ENCODE results near the gene CDHR4. TPM values are rescaled to one million over a fixed set of nuclear protein-coding genes. Genes with fewer than 3 reads are reported as not detected.
A peak's percentile ranks its signal among the peaks of the same experiment; 100 is the strongest.
"Not testable (repeated sequence)": the region's sequence is repeated elsewhere in the genome, so short reads cannot be mapped to it uniquely, and the experiment has no call there.

The CDHR4 gene, protein sequence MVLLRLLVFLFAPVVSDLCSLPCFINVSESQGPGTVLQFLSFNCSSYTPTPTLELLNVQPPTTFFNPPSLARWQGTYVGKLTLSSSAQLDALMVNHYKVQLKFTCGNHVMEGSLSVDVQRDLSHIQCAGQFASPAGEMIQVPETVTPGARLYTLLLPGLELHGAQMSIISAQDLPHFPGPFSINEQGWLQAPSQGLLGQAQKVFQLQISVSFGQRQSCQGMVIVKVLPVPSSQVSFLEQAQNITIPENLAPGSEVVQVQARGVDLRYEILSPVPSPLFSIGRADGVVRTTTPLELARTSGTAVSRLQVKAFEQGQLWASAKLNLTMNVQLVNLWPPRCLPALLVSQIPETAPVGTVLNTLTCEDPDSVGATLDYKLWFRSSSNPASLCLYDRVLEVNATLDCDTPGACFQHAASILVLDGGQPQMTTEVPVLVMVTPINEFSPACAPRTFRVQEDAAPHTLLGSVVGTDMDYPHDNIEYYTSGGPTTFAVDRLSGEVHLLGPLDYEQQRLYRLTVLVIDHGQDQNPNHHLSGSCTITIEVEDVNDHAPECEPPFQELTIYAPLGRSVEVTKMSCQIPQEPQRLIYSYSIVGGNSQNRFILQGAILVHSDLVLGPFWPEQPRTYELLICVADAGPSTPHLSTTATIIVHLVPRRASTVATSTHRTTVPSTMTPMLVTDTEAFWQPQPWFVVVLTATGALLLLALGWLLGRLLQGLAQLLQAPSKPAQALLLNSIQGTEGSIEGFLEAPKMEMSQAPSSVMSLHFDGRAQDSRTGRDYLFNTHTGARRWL
- total RNA-seq (not detected), polyA plus RNA-seq (0.10 TPM)

GRCh38 chr3:49799761-49800160 is at the start of gene CDHR4:
Gene CDHR4 (minus strand): TSS chr3:49799873. CDS start chr3:49799812, 61 bp downstream.
- WGBS: 64% methylated on average over 4 of the region's 4 CpGs
- DNase-seq (ENCODE audit: extremely low spot score): no peak
- no peak within 1 kb of the TSS for H3K27ac ChIP-seq (ENCODE audit: low read depth)
- H3K36me3 ChIP-seq (ENCODE audit: insufficient read depth): no peaks in the 10 kb centered on the region
- H3K4me1 ChIP-seq (ENCODE audit: insufficient read depth): no peaks in the 10 kb centered on the region
- no peak within 1 kb of the TSS for H3K4me3 ChIP-seq (ENCODE audit: low read depth, low read length)

DNA sequence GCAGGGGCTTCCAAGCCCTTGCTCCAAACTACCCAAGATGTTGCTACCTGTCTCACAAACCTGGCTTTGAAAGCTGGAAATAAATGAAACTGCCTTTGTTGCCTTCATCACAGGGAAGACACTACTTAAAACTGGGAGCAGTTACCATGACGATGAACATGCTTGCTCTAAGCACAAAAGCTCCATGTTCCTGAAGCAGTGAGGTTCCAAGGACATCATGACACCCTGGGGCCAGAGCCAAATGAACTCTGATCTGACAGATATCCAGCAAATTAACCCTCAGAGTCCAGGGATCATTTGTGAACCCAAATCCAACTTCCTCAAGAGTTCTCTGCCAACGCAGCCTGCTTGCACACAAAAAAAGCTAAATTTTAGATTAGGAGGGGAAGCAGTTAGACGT is 46.0 kb upstream of the CDHR4 start:
- H3K36me3 ChIP-seq (ENCODE audit: insufficient read depth): no peaks in the 10 kb centered on the region
- no peak for DNase-seq (ENCODE audit: extremely low spot score)
- no peaks in the 10 kb centered on the region for H3K4me1 ChIP-seq (ENCODE audit: insufficient read depth)
- WGBS: 80% methylated on average over 3 of the region's 3 CpGs
- no peak overlapping the region for H3K27ac ChIP-seq (ENCODE audit: low read depth)
- H3K4me3 ChIP-seq (ENCODE audit: low read depth, low read length): no peak overlapping the region

- no peaks in the 10 kb centered on the region for H3K36me3 ChIP-seq (ENCODE audit: insufficient read depth)
- H3K4me1 ChIP-seq (ENCODE audit: insufficient read depth): no peaks in the 10 kb centered on the region
- no peak overlapping the region for H3K27ac ChIP-seq (ENCODE audit: low read depth)
- DNase-seq (ENCODE audit: extremely low spot score): no peak
- 84% methylated on average over 5 of the region's 5 CpGs for WGBS
- no peak overlapping the region for H3K4me3 ChIP-seq (ENCODE audit: low read depth, low read length)
Measured at GRCh38 chr3:49844464-49845183, 45.0 kb upstream of the CDHR4 start.

- Histone ChIP-seq H3K27ac (ENCODE audit: low read depth) (no peak overlapping the region), H3K36me3 (ENCODE audit: insufficient read depth) (no peaks in the 10 kb centered on the region), H3K4me1 (ENCODE audit: insufficient read depth) (no peaks in the 10 kb centered on the region), H3K4me3 (ENCODE audit: low read depth, low read length) (no peak overlapping the region)
- 98% methylated on average over 3 of the region's 3 CpGs for WGBS
- no peak for DNase-seq (ENCODE audit: extremely low spot score)
Measured at GRCh38 chr3:49842843-49843517, 43.3 kb upstream of the CDHR4 start.

DNA sequence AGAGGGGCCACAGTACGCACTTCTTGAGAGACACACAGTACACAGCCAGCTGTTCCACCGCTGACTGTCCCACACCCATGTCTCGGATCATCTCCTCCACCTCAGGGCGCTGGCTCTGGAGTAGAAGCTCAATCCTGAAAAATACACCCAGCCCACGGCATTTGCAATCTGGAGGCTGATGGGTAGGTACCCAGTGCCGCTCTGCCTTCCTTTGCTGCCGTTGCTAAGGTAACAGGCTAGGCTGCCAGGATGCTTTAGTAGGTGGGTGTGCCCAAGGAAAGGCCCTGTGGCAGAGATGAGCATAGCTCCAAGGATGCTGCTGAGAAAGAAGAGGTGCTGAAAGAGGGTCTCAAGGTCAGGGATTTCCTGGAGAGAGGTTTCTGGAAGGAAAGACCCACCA is 42.1 kb upstream of the CDHR4 start:
- WGBS: 92% methylated on average over 7 of the region's 7 CpGs
- no peak overlapping the region for H3K27ac ChIP-seq (ENCODE audit: low read depth)
- H3K36me3 ChIP-seq (ENCODE audit: insufficient read depth): no peaks in the 10 kb centered on the region
- H3K4me3 ChIP-seq (ENCODE audit: low read depth, low read length): no peak overlapping the region
- no peaks in the 10 kb centered on the region for H3K4me1 ChIP-seq (ENCODE audit: insufficient read depth)
- DNase-seq (ENCODE audit: extremely low spot score): no peak

- no peaks in the 10 kb centered on the region for H3K36me3 ChIP-seq (ENCODE audit: insufficient read depth)
- DNase-seq (ENCODE audit: extremely low spot score): no peak
- no peaks in the 10 kb centered on the region for H3K4me1 ChIP-seq (ENCODE audit: insufficient read depth)
- H3K4me3 ChIP-seq (ENCODE audit: low read depth, low read length): no peak overlapping the region
- H3K27ac ChIP-seq (ENCODE audit: low read depth): no peak overlapping the region
Measured at GRCh38 chr3:49841126-49841696, 41.5 kb upstream of the CDHR4 start.

GRCh38 chr3:49840388-49840787 is 40.7 kb upstream of the CDHR4 start:
- no peaks in the 10 kb centered on the region for H3K36me3 ChIP-seq (ENCODE audit: insufficient read depth)
- H3K4me3 ChIP-seq (ENCODE audit: low read depth, low read length): no peak overlapping the region
- DNase-seq (ENCODE audit: extremely low spot score): no peak
- 58% methylated on average over 2 of the region's 2 CpGs for WGBS
- H3K4me1 ChIP-seq (ENCODE audit: insufficient read depth): no peaks in the 10 kb centered on the region
- H3K27ac ChIP-seq (ENCODE audit: low read depth): no peak overlapping the region

DNA sequence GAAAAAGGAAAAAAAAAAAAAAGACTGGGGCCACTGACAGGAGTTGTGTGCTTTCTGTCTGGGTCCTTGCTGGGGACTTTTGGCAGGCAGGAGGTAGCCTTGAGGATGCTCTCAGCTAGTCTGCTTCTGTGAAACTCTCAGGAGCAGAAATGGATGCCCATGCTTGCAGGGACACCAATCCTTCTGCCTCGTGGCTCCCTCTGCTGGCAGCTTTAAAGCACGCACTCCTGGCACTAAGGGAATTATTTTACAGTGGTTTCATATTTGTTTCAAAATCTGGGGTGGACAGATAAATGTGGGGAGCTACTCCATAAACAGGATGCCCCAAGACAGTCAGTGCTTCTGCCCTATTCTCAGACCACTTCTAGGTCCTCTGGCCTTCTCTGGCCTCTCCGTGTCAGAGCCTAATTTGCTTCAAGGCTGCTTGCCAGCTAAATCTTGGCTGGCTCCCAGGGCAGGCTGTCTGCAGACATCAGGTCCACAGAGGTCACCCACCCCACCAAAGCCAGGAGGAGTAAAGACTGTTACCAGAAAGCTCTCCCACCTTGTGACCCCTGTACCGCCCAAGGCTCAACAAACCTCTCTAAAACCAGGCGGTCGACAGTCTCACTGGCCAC is 39.6 kb upstream of the CDHR4 start:
- peak; percentile 56 for DNase-seq (ENCODE audit: extremely low spot score)
- no peaks in the 10 kb centered on the region for H3K36me3 ChIP-seq (ENCODE audit: insufficient read depth)
- 33% methylated on average over 6 of the region's 6 CpGs for WGBS
- no peak overlapping the region for H3K27ac ChIP-seq (ENCODE audit: low read depth)
- no peaks in the 10 kb centered on the region for H3K4me1 ChIP-seq (ENCODE audit: insufficient read depth)
- H3K4me3 ChIP-seq (ENCODE audit: low read depth, low read length): no peak overlapping the region

GRCh38 chr3:49831341-49831740 is 31.7 kb upstream of the CDHR4 start:
- Histone ChIP-seq H3K4me1 (ENCODE audit: insufficient read depth) (no peaks in the 10 kb centered on the region), H3K36me3 (ENCODE audit: insufficient read depth) (no peaks in the 10 kb centered on the region), H3K4me3 (ENCODE audit: low read depth, low read length) (no peak overlapping the region), H3K27ac (ENCODE audit: low read depth) (no peak overlapping the region)
- WGBS: 75% methylated on average over 3 of the region's 3 CpGs
- DNase-seq (ENCODE audit: extremely low spot score): no peak

DNA sequence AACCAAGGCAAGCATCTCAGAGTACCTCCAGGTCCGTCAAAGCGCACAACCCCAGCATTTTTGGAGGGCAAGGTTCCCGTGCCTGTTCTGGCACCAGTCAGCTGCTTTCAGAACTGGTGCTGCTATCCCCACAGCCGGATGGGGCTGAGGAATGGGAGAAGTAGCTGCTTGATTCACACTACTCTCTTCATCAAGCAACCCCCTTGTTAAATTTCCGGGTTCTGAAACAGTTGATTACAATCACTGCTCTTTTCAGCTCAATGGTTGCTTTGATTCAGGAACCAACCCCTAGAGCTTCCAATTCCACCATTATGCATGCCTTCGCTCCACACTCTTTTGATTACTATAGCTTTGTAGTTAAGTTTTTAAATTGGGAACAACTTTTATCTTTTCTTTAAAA is 26.3 kb upstream of the CDHR4 start:
- Histone ChIP-seq H3K4me1 (ENCODE audit: insufficient read depth) (no peaks in the 10 kb centered on the region), H3K36me3 (ENCODE audit: insufficient read depth) (no peaks in the 10 kb centered on the region), H3K4me3 (ENCODE audit: low read depth, low read length) (no peak overlapping the region), H3K27ac (ENCODE audit: low read depth) (no peak overlapping the region)
- WGBS: 71% methylated on average over 6 of the region's 6 CpGs
- no peak for DNase-seq (ENCODE audit: extremely low spot score)

DNA sequence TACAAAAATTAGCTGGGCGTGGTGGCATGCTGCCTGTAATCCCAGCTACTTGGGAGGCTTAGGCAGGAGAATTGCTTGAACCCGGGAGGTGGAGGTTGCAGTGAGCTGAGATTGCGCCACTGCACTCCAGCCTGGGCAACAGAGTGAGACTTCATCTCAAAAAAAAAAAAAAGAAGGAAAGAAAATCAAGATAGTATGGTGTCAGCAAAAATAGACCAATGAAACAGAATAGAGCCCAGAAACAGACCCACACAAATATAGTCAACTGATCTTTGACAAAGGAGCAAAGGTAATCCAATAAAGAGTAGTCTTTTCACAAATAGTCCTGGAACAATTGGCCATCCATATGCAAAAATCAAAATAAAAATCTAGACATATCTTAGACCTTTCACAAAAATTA is 23.5 kb upstream of the CDHR4 start:
- H3K36me3 ChIP-seq (ENCODE audit: insufficient read depth); H3K4me3 ChIP-seq (ENCODE audit: low read depth, low read length); H3K27ac ChIP-seq (ENCODE audit: low read depth); DNase-seq (ENCODE audit: extremely low spot score); H3K4me1 ChIP-seq (ENCODE audit: insufficient read depth): not testable (repeated sequence)
- 93% methylated on average over 3 of the region's 3 CpGs for WGBS

- Histone ChIP-seq H3K36me3 (ENCODE audit: insufficient read depth) (peaks cover 3% of the 10 kb centered on the region), H3K4me1 (ENCODE audit: insufficient read depth) (no peaks in the 10 kb centered on the region), H3K27ac (ENCODE audit: low read depth) (peak within 1 kb of the TSS; percentile 73), H3K4me3 (ENCODE audit: low read depth, low read length) (peak within 1 kb of the TSS; percentile 57)
- no peak for DNase-seq (ENCODE audit: extremely low spot score)
- WGBS: 10% methylated on average over 9 of the region's 9 CpGs
Measured at GRCh38 chr3:49813497-49814174, 14.0 kb upstream of the CDHR4 start, which contains the start of gene UBA7. Gene UBA7 (minus strand): TSS chr3:49813953. CDS start chr3:49813787, 166 bp downstream.

Measured in urinary bladder (tissue), 4 donors.